ENCODE results near the gene PLD1. TPM values are rescaled to one million over a fixed set of nuclear protein-coding genes. Genes with fewer than 3 reads are reported as not detected.

The PLD1 gene
- total and polyA plus RNA-seq, 2 of the 8 experiments (the other 6 are each of a cell fraction or from before 2014, with no cell fraction given) = 1.2 to 2.6 TPM

GRCh38 chr3:171732756-171733155, 77.5 kb downstream of the PLD1 start (continued):
- TF ChIP-seq RAD21 (IDR thresholded peaks at IDR 0.05 in 1 of 2, conservative IDR thresholded peaks at IDR 0.05 in 1 of 2; ENCODE audit: low read depth in 2 of 2, low read length in 2 of 2) (no peak), TAF1 (IDR thresholded peaks at IDR 0.05; ENCODE audit: low read depth, low read length) (no peak), SIN3A (conservative IDR thresholded peaks at IDR 0.05 in 1 of 2, IDR thresholded peaks at IDR 0.05 in 1 of 2; ENCODE audit: low read depth in 1 of 2, low read length in 2 of 2) (no peak), RXRA (IDR thresholded peaks at IDR 0.05; ENCODE audit: insufficient read depth, low read depth, low read length) (no peak), ASH2L (IDR thresholded peaks at IDR 0.05; ENCODE audit: low read length) (no peak), POU5F1 (IDR thresholded peaks at IDR 0.05; ENCODE audit: low read depth, low read length) (no peak), TEAD4 (IDR thresholded peaks at IDR 0.05; ENCODE audit: low read depth, low read length) (no peak)

Measured in H1 (cell line).